ENCODE measurements around the gene KAZN.

GRCh38 chr1:15113146-15113545, 514.7 kb downstream of the KAZN start:
- TF ChIP-seq SUZ12 (IDR thresholded peaks at IDR 0.05) (no peak), CTBP1 (IDR thresholded peaks at IDR 0.05; ENCODE audit: borderline replicate concordance) (no peak), FOXM1 (IDR thresholded peaks at IDR 0.05; ENCODE audit: borderline replicate concordance) (no peak), ZNF384 (IDR thresholded peaks at IDR 0.05) (no peak), FOXA1 (IDR thresholded peaks at IDR 0.05) (no peak), ARNT (IDR thresholded peaks at IDR 0.05) (no peak), SP1 (IDR thresholded peaks at IDR 0.05) (no peak)

Measured in HEK293T (cell line).